ENCODE measurements around the gene TBKBP1.
"Not testable (repeated sequence)": the region's sequence is repeated elsewhere in the genome, so short reads cannot be mapped to it uniquely, and the experiment has no call there.

TBKBP1 gene

DNA sequence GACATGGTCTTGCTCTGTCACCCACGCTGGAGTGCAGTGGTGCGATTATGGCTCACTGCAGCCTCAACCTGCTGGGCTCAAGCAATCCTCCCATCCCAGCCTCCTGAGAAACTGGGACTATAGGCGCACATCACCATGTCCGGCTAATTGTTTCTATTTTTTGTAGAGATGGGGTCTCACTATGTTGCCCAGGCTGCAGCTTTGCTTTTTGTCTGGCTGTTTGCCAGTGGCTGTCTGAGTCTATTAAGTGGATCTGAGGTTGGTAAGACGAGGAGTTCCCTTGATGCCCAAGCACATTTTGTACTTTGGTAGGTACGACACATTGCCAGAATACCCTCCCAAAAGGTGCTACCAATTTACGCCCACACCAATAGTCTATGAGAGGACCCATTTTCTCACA lies 44.2 kb downstream of the TBKBP1 start:
- no peaks in the 10 kb centered on the region for H3K36me3 Mint-ChIP-seq (ENCODE audit: low read depth)
- H3K27me3 Mint-ChIP-seq (ENCODE audit: low read depth): peaks cover 64% of the 10 kb centered on the region
- peaks cover 2% of the 10 kb centered on the region for H3K9me3 Mint-ChIP-seq
- TF ChIP-seq, protein P1, sequence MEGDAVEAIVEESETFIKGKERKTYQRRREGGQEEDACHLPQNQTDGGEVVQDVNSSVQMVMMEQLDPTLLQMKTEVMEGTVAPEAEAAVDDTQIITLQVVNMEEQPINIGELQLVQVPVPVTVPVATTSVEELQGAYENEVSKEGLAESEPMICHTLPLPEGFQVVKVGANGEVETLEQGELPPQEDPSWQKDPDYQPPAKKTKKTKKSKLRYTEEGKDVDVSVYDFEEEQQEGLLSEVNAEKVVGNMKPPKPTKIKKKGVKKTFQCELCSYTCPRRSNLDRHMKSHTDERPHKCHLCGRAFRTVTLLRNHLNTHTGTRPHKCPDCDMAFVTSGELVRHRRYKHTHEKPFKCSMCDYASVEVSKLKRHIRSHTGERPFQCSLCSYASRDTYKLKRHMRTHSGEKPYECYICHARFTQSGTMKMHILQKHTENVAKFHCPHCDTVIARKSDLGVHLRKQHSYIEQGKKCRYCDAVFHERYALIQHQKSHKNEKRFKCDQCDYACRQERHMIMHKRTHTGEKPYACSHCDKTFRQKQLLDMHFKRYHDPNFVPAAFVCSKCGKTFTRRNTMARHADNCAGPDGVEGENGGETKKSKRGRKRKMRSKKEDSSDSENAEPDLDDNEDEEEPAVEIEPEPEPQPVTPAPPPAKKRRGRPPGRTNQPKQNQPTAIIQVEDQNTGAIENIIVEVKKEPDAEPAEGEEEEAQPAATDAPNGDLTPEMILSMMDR (IDR thresholded peaks at IDR 0.05; ENCODE audit: unreplicated experiment in 3 of 3): no peak
- no peak overlapping the region for H3K4me3 Mint-ChIP-seq
- peaks cover 5% of the 10 kb centered on the region for H3K4me1 Mint-ChIP-seq
- H3K27ac Mint-ChIP-seq: no peak overlapping the region

DNA sequence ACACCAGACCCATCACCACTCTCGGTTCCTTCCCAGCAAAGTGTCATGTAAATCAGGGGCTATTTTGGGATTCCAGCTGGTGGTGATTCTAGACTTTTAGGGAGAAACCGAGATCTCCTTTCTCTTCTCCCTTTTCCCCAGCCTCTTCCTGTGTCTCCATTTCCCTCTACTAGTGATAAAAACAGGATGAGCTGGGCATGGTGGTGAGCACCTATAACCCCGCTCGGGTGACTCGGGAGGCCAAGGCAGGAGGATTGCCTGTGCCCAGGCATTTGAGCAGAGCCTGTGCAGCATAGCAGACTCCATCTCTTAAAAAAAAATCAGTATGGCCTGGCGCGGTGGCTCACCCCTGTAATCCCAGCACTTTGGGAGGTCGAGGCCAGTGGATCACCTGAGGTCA lies 45.2 kb downstream of the TBKBP1 start:
- H3K9me3 Mint-ChIP-seq: no peaks in the 10 kb centered on the region
- H3K4me3 Mint-ChIP-seq: no peak overlapping the region
- no peak overlapping the region for H3K27ac Mint-ChIP-seq
- H3K27me3 Mint-ChIP-seq (ENCODE audit: low read depth): peaks cover 66% of the 10 kb centered on the region
- no peaks in the 10 kb centered on the region for H3K4me1 Mint-ChIP-seq
- H3K36me3 Mint-ChIP-seq (ENCODE audit: low read depth): no peaks in the 10 kb centered on the region
- TF ChIP-seq, protein P1 (IDR thresholded peaks at IDR 0.05; ENCODE audit: unreplicated experiment in 3 of 3): no peak

DNA sequence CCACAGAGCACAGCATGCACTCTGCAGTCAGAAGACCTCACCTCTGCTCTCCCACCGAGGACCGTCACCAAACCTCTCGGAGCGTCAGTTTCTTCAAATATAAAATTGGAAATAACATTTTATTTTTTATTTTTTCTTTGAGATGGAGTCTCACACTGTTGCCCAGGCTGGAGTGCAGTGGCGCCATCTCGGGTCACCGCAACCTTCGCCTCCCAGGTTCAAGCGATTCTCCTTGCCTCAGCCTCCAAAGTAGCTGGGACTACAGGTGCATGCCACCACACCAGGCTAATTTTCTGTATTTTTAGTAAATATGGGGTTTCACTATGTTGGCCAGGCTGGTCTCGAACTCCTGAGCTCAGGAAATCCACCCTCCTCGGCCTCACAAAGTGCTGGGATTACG lies 46.0 kb downstream of the TBKBP1 start:
- H3K9me3 Mint-ChIP-seq; H3K4me3 Mint-ChIP-seq; H3K27ac Mint-ChIP-seq; H3K36me3 Mint-ChIP-seq (ENCODE audit: low read depth); H3K4me1 Mint-ChIP-seq: not testable (repeated sequence)
- H3K27me3 Mint-ChIP-seq (ENCODE audit: low read depth): peaks cover 59% of the 10 kb centered on the region

DNA sequence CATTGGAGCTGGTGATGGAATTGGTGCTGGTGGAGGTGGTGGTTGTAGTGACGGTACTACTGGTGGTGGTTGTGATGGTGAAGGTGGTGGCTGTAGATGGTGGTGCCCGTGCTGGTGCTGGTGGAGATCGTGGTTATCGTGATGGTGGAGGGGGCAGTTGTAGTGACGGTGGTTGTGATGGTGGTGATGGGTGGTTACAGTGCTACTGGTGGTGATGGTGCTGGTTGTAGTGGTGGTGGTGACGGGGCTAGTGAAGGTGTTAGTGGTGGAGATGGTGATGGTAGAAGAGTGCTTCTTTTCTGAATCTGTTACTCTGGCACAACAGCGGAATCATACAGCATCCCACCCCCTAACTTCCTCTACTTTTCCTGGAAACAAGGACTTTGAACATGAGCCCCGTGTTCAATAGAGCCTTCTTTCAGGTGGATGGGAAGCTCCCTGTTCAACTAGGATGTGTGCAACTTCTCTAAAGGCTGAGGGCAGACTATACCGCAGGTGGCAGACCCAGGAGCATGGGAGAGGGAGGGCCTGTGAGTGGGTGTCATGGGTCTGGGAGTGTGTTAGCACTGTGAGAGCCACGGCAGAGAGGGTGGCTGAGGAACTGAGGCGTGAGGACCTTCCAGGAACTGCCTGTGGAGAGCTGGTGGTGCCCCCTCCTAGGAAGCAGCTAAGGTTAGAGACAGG lies 47.3 kb downstream of the TBKBP1 start:
- Mint-ChIP-seq H3K4me1 (no peaks in the 10 kb centered on the region), H3K27ac (no peak overlapping the region), H3K4me3 (no peak overlapping the region), H3K27me3 (ENCODE audit: low read depth) (peaks cover 54% of the 10 kb centered on the region), H3K36me3 (ENCODE audit: low read depth) (no peaks in the 10 kb centered on the region), H3K9me3 (no peaks in the 10 kb centered on the region)
- TF ChIP-seq, protein P1 (IDR thresholded peaks at IDR 0.05; ENCODE audit: unreplicated experiment in 3 of 3): no peak

DNA sequence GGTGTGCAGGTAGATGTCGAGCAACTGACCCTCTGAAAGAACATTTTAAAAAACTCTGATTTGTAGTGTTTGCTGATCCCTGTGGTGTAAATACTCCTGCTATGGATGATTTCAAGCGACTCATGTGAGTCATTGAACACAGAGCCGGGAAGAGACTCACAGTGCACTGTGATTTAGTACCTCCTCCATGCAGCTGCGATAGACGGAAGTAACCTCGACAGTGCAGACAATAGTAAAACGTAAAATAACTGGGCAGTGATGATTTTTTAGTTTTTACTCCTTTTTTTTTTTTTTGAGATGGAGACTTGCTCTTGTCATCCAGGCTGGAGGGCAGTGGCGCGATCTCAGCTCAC lies 47.8 kb downstream of the TBKBP1 start:
- Mint-ChIP-seq H3K27ac (no peak overlapping the region), H3K4me3 (no peak overlapping the region), H3K27me3 (ENCODE audit: low read depth) (peaks cover 51% of the 10 kb centered on the region), H3K36me3 (ENCODE audit: low read depth) (no peaks in the 10 kb centered on the region), H3K9me3 (no peaks in the 10 kb centered on the region), H3K4me1 (no peaks in the 10 kb centered on the region)
- TF ChIP-seq, protein P1 (IDR thresholded peaks at IDR 0.05; ENCODE audit: unreplicated experiment in 3 of 3): no peak

DNA sequence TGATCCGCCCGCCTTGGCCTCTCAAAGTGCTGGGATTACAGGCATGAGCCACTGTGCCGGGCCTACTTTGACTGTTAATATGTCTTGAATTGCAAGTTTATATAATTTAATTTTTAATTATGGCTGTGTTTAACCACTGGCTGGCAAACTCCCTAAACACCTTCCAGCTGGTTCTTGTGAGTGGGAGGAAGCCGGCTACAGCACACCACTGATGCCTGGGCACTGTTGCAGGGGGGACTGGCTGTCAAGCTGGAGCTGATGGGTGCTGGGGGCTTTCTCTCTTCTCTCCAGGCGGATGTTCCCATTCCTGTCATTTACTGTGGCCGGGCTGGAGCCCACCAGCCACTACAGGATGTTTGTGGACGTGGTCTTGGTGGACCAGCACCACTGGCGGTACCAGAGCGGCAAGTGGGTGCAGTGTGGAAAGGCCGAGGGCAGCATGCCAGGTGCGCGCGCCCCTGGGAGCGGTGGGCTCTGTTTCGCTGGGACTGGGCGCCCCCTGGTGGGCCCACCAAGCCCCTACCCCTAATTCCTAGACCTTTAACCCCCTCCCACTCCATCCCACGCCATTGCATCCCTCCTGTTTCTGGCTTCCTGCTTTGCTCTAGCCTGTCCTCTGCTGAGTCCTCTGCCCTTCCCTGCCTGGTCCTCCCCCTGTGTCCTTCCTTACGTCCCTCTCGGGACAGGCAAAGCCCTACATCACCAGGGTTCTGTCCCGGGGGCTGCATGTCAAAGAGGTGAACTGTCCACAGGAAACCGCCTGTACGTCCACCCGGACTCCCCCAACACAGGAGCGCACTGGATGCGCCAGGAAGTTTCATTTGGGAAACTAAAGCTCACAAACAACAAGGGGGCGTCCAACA lies 48.6 kb downstream of the TBKBP1 start:
- peaks cover 45% of the 10 kb centered on the region for H3K27me3 Mint-ChIP-seq (ENCODE audit: low read depth)
- TF ChIP-seq, protein P1 (IDR thresholded peaks at IDR 0.05; ENCODE audit: unreplicated experiment in 3 of 3): peak; percentile 65 to 68 (median 66)
- no peaks in the 10 kb centered on the region for H3K4me1 Mint-ChIP-seq
- H3K9me3 Mint-ChIP-seq: no peaks in the 10 kb centered on the region
- H3K4me3 Mint-ChIP-seq: no peak overlapping the region
- H3K36me3 Mint-ChIP-seq (ENCODE audit: low read depth): no peaks in the 10 kb centered on the region
- no peak overlapping the region for H3K27ac Mint-ChIP-seq

Data from nephron (organoid).